ENCODE measurements around the gene ITGA11.
"Not testable (repeated sequence)": the region's sequence is repeated elsewhere in the genome, so short reads cannot be mapped to it uniquely, and the experiment has no call there.

The ITGA11 gene

DNA sequence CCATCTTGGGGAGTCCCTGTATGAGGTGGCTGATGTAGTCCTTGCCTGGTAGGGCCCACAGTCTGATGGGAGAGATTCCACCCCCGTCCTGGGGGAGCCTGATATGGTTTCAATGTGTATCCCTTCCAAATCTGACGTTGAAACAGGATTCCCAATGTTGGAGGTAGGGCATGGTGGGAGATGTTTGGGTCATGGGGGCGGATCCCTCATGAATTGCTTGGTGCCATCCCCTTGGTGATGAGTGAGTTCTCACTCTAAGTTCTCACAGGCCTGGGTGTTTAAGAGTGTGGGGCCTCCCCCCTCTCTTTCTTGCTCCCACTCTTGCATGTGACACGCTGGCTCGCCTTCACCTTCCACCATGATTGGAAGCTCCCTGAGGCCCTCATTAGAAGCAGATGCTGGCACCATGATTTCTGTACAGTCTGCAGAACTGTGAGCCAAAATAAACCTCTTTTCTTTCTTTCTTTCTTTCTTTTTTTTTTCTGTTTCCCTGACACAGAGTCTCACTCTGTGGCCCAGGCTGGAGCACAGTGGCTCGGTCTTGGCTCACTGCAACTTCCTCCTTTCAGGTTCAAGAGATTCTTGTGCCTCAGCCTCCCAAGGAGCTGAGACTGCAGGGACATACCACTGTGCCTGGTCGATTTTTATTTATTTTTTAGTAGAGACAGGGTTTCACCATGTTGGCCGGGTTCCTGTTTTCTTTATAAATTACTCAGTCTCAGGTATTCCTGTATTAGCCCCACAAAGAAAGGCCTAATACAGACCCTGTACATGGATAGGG, 28.6 kb downstream of the ITGA11 start:
- DNase-seq, result no peak
- H3K9me3 Mint-ChIP-seq, result no peaks in the 10 kb centered on the region
- no peaks in the 10 kb centered on the region for H3K36me3 Mint-ChIP-seq (ENCODE audit: low read depth)
- H3K27ac Mint-ChIP-seq, result no peak overlapping the region
- TF ChIP-seq, protein P1, sequence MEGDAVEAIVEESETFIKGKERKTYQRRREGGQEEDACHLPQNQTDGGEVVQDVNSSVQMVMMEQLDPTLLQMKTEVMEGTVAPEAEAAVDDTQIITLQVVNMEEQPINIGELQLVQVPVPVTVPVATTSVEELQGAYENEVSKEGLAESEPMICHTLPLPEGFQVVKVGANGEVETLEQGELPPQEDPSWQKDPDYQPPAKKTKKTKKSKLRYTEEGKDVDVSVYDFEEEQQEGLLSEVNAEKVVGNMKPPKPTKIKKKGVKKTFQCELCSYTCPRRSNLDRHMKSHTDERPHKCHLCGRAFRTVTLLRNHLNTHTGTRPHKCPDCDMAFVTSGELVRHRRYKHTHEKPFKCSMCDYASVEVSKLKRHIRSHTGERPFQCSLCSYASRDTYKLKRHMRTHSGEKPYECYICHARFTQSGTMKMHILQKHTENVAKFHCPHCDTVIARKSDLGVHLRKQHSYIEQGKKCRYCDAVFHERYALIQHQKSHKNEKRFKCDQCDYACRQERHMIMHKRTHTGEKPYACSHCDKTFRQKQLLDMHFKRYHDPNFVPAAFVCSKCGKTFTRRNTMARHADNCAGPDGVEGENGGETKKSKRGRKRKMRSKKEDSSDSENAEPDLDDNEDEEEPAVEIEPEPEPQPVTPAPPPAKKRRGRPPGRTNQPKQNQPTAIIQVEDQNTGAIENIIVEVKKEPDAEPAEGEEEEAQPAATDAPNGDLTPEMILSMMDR (IDR thresholded peaks at IDR 0.05), result no peak
- no peak overlapping the region for H3K4me3 Mint-ChIP-seq
- peaks cover 11% of the 10 kb centered on the region for H3K27me3 Mint-ChIP-seq (ENCODE audit: low read depth, poor library complexity)
- peaks cover 7% of the 10 kb centered on the region for H3K4me1 Mint-ChIP-seq

DNA sequence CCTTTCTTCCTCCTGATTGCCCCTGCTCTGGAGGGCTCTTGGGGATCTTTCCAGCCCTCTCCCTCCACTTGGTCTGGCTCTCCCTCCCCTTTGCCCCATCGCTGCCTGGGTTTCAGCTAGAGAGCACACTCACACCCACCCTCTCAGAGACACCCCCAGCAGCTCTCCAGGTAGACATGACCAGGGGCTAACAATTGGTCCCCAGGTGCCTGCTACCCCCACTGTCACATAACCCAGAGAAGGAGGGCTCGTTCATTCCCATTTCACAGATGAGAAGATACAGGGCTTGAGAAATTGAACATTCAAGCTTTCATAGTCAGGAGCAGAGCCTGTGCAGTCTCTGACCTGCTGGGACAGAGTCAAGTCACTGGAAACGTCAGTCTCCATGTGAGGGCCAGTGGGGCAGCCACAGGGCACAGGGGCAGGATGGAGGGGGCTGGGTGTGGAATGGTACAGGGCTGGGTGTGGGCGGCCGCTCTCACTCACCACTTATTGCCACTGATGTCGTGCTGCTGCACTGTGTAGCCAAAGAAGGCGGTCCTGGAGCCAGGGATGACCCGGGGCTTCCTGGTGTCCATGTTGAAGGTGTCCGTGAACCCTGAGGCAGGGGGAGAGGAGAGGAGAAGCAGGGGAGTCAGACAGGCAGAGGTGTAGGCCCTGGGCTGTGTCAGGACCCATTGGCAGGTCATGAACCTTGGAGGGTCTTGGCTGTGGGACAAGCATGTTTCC, 29.4 kb downstream of the ITGA11 start:
- Mint-ChIP-seq H3K27me3 (ENCODE audit: low read depth, poor library complexity) (peaks cover 8% of the 10 kb centered on the region), H3K27ac (no peak overlapping the region), H3K9me3 (no peaks in the 10 kb centered on the region), H3K4me3 (no peak overlapping the region), H3K4me1 (peaks cover 7% of the 10 kb centered on the region), H3K36me3 (ENCODE audit: low read depth) (no peaks in the 10 kb centered on the region)
- TF ChIP-seq, protein P1 (IDR thresholded peaks at IDR 0.05), result no peak
- DNase-seq, result no peak

DNA sequence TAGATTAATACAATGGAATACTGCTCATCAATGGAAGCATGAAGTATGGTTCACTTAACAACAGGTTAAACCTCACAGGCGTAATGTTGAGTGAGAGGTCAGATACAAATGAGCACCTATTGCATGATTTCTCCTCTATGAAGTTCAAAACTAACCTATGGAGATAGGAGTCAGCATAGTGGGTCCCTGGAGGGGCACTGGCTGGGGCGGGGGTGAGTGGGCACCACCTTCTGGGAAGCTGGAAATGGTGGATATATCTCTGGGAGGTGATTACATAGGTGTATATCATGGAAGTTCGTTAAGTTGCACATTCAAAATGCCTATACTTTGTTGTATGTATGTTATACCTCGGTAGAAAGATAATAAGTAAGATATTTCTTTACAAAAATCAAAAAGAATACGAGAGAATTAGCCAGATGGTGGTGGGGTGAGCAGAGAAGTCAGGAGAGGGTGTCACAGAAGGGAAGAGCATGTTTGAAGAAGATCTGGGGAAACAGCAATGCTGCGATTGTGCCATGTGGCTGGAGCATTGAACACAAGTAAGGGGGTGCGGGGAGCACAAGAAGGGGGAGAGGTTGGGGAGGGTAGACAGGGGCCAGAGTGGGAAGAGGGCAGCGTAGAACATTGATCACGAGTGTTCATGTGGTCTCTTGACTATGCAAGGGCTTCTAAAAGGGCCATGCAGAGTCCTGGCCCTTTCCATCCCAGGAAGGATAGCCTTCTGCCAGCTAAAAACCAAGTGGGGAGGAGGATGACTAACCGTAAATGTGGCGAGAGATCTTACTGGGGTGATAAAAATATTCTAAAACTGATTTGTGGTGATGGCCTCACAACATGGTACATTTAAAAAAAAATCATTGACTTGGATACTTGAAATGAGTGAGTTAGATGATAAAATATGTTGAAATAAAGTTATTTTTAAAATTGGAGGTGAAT, 30.2 kb downstream of the ITGA11 start:
- Mint-ChIP-seq H3K9me3 (no peaks in the 10 kb centered on the region), H3K4me1 (peaks cover 7% of the 10 kb centered on the region), H3K36me3 (ENCODE audit: low read depth) (no peaks in the 10 kb centered on the region), H3K4me3 (no peak overlapping the region), H3K27me3 (ENCODE audit: low read depth, poor library complexity) (peaks cover 8% of the 10 kb centered on the region), H3K27ac (no peak overlapping the region)
- DNase-seq, result no peak
- TF ChIP-seq, protein P1 (IDR thresholded peaks at IDR 0.05), result no peak

- Mint-ChIP-seq H3K27me3 (ENCODE audit: low read depth, poor library complexity) (peaks cover 8% of the 10 kb centered on the region), H3K4me1 (peaks cover 7% of the 10 kb centered on the region), H3K4me3 (no peak overlapping the region), H3K9me3 (peaks cover 9% of the 10 kb centered on the region), H3K36me3 (ENCODE audit: low read depth) (peaks cover 4% of the 10 kb centered on the region), H3K27ac (no peak overlapping the region)
- TF ChIP-seq, protein P1 (IDR thresholded peaks at IDR 0.05), result no peak
- no peak for DNase-seq
Measured at GRCh38 chr15:68400066-68400456, 31.9 kb downstream of the ITGA11 start.

GRCh38 chr15:68399096-68400065, 32.6 kb downstream of the ITGA11 start:
- peaks cover 4% of the 10 kb centered on the region for H3K36me3 Mint-ChIP-seq (ENCODE audit: low read depth)
- peaks cover 15% of the 10 kb centered on the region for H3K9me3 Mint-ChIP-seq
- peaks cover 6% of the 10 kb centered on the region for H3K4me1 Mint-ChIP-seq
- TF ChIP-seq, protein P1 (IDR thresholded peaks at IDR 0.05), result no peak
- H3K27me3 Mint-ChIP-seq (ENCODE audit: low read depth, poor library complexity), result peaks cover 5% of the 10 kb centered on the region
- H3K27ac Mint-ChIP-seq, result no peak overlapping the region
- DNase-seq, result no peak
- H3K4me3 Mint-ChIP-seq, result no peak overlapping the region

- not testable (repeated sequence) for H3K4me1 Mint-ChIP-seq; H3K27me3 Mint-ChIP-seq (ENCODE audit: low read depth, poor library complexity); H3K27ac Mint-ChIP-seq; H3K36me3 Mint-ChIP-seq (ENCODE audit: low read depth); H3K4me3 Mint-ChIP-seq; DNase-seq
- peaks cover 25% of the 10 kb centered on the region for H3K9me3 Mint-ChIP-seq
Measured at GRCh38 chr15:68397999-68398398, 34.0 kb downstream of the ITGA11 start.

Data from nephron progenitor cell (in vitro differentiated cells).